Keratinocyte (primary cell): Measurements from ENCODE around the gene GSAP. TPM values are rescaled to one million over a fixed set of nuclear protein-coding genes. Genes with fewer than 3 reads are reported as not detected.

Experiments used
- DNase-seq: peaks from one replicate; pipeline ENCODE4 v3.0.0-alpha.2; 2011; ENCODE audit warnings: low read depth, missing footprints, low spot score
- FAIRE-seq: peaks from 2 replicates; lab custom pipeline; 2011; peaks lifted over from hg19 to GRCh38; lab: Jason Lieb, UNC
- H2AFZ ChIP-seq: 2 replicates; pipeline ENCODE4 v1.6.0; 2012; ENCODE audit warnings: low read length, control low read depth, inconsistent platforms; ENCODE audit not compliant: control insufficient read depth
- H3K27ac ChIP-seq: 2 replicates; pipeline ENCODE4 v1.5.1; 2011; ENCODE audit warnings: low read length; ENCODE audit not compliant: control insufficient read depth, insufficient read depth
- H3K27me3 ChIP-seq: 3 replicates; pipeline ENCODE4 v1.6.0; 2011; ENCODE audit warnings: low read length; ENCODE audit not compliant: control insufficient read depth, insufficient read depth; ENCODE audit errors: extremely low read depth
- H3K36me3 ChIP-seq, 2 experiments: 2 replicates in 1 of 2; 3 replicates in 1 of 2; pipeline ENCODE4 v1.5.1; 2011; ENCODE audit warnings: low read length in 2 of 2, mild to moderate bottlenecking in 1 of 2; ENCODE audit not compliant: control insufficient read depth in 2 of 2, insufficient read depth in 2 of 2; ENCODE audit errors: extremely low read depth in 1 of 2
- H3K4me1 ChIP-seq: 3 replicates; pipeline ENCODE4 v1.5.1; 2011; ENCODE audit warnings: low read length; ENCODE audit not compliant: control insufficient read depth, insufficient read depth; ENCODE audit errors: extremely low read depth
- H3K4me2 ChIP-seq: 3 replicates; pipeline ENCODE4 v1.6.0; 2011; ENCODE audit warnings: low read depth, low read length; ENCODE audit not compliant: control insufficient read depth, insufficient read depth; ENCODE audit errors: extremely low read depth
- H3K4me3 ChIP-seq, 3 experiments: fragments of 200-600 bp in 1 of 3; sonication (generic) in 1 of 3; 2 replicates in 2 of 3; 3 replicates in 1 of 3; pipeline ENCODE4 v1.5.1; 2011 to 2016; ENCODE audit warnings: low read length in 3 of 3, mild to moderate bottlenecking in 3 of 3, control low read depth in 2 of 3, inconsistent platforms in 1 of 3, low read depth in 1 of 3, mixed read lengths in 1 of 3, mixed run types in 1 of 3, moderate library complexity in 1 of 3; ENCODE audit not compliant: control insufficient read depth in 2 of 3, insufficient read depth in 2 of 3; ENCODE audit errors: extremely low read depth in 1 of 3
- H3K79me2 ChIP-seq: 2 replicates; pipeline ENCODE4 v1.6.0; 2012; ENCODE audit warnings: low read length; ENCODE audit not compliant: control insufficient read depth, insufficient read depth
- H3K9ac ChIP-seq: 3 replicates; pipeline ENCODE4 v1.6.0; 2011; ENCODE audit warnings: low read length; ENCODE audit not compliant: control insufficient read depth, insufficient read depth; ENCODE audit errors: extremely low read depth
- H3K9me1 ChIP-seq: 3 replicates; pipeline ENCODE4 v1.6.0; 2011; ENCODE audit warnings: low read length; ENCODE audit not compliant: control insufficient read depth, insufficient read depth; ENCODE audit errors: extremely low read depth
- H3K9me3 ChIP-seq: 2 replicates; pipeline ENCODE4 v1.5.1; 2012; ENCODE audit warnings: low read depth, low read length; ENCODE audit not compliant: control insufficient read depth
- H4K20me1 ChIP-seq: 3 replicates; pipeline ENCODE4 v1.6.0; 2011; ENCODE audit warnings: low read length; ENCODE audit not compliant: control insufficient read depth, insufficient read depth; ENCODE audit errors: extremely low read depth
- EZH2 ChIP-seq: IDR thresholded peaks from one replicate; pipeline ENCODE4 v1.6.1; 2012; ENCODE audit warnings: inconsistent platforms, mild to moderate bottlenecking, low read length, moderate library complexity
- dilution Hi-C: fragments of 300-500 bp; cut with MboI; formaldehyde crosslinking; loops from one replicate; pipeline ENCODE4 v1.7.0; 2020; ENCODE audit warnings: low sequenced_read_pairs; ENCODE audit not compliant: extremely low pct_ligation_motif_present
- polyA plus RNA-seq, 5 experiments: library from polyadenylated mRNA; depleted of rRNA in 3 of 5; stranded (reverse) in 3 of 5; stranded (forward) in 1 of 5; unstranded in 1 of 5; fragments of >200 nt; gene quantifications; 1 replicate in 1 of 5; 2 replicates in 3 of 5; 3 replicates in 1 of 5; pipeline versions ENCODE4 v1.2.1 to v1.2.3, GENCODE V29; 2011 to 2012; ENCODE audit warnings: missing spikeins in 2 of 5, low read depth in 1 of 5, low replicate concordance in 1 of 5
- TF ChIP-seq, protein P1 (sequence below), 3 experiments: IDR thresholded peaks in 1 of 3; conservative IDR thresholded peaks in 1 of 3; optimal IDR thresholded peaks in 1 of 3; 2 replicates in 2 of 3; 3 replicates in 1 of 3; pipeline versions ENCODE3 to v1.5.1; 2011; ENCODE audit warnings: low read length in 3 of 3, mild to moderate bottlenecking in 3 of 3, moderate library complexity in 2 of 3, control low read depth in 1 of 3, inconsistent platforms in 1 of 3; ENCODE audit not compliant: insufficient read depth in 2 of 3; ENCODE audit errors: extremely low read depth in 1 of 3

GSAP gene
- polyA plus RNA-seq, 1 donor (not counting 4 experiments of a cell fraction or from before 2014, with no cell fraction given): 5.4 TPM

DNA sequence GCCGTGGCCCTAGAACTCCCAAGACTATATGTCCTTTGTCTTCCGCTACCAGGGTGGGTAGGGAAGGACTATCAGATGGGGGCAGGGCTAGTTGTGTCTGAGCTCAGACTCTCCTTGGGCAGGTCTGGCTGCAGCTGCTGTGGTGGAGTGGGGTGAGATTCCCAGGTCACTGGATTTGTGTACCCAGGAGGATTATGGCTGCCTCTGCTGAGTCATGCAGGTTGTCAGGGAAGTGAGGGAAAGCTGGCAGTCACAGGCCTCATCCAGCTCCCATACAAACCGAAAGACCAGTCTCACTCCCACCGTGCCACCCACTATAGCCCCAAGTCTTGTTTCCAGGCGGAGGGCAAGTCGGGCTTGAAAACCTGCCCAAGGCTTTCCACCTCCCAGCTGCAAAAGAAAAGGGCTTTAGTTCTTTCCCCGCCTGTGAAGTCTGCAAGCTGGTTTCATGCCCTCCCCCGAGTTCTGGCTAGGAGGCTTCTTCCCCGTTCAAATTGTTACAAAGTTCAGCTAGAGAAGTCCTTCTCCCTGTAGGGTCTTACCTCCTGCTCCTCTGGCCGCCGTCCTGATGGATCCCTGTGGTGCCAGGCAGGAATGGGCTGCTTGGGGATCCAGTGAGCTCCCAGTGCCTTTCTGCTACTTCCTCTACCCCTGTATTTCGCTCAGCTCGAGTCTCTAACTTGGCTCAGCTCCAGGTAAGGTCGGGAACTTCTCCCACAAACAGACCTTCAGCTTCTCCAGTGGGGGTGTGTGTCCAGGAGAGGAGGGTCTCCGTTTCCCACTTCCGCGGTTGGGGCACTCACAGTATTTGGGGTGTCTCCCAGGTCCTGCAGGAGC is 109.7 kb downstream of the GSAP start:
- H3K79me2 ChIP-seq: no peaks in the 10 kb centered on the region
- no peak for TF ChIP-seq EZH2
- TF ChIP-seq, protein P1, sequence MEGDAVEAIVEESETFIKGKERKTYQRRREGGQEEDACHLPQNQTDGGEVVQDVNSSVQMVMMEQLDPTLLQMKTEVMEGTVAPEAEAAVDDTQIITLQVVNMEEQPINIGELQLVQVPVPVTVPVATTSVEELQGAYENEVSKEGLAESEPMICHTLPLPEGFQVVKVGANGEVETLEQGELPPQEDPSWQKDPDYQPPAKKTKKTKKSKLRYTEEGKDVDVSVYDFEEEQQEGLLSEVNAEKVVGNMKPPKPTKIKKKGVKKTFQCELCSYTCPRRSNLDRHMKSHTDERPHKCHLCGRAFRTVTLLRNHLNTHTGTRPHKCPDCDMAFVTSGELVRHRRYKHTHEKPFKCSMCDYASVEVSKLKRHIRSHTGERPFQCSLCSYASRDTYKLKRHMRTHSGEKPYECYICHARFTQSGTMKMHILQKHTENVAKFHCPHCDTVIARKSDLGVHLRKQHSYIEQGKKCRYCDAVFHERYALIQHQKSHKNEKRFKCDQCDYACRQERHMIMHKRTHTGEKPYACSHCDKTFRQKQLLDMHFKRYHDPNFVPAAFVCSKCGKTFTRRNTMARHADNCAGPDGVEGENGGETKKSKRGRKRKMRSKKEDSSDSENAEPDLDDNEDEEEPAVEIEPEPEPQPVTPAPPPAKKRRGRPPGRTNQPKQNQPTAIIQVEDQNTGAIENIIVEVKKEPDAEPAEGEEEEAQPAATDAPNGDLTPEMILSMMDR (optimal IDR thresholded peaks at IDR 0.05 in 1 of 3, IDR thresholded peaks at IDR 0.05 in 1 of 3, conservative IDR thresholded peaks at IDR 0.05 in 1 of 3; ENCODE audit: extremely low read depth in 1 of 3, insufficient read depth in 2 of 3, low read length in 3 of 3): no peak
- peak overlapping the region; percentile 33 for H2AFZ ChIP-seq
- H3K4me2 ChIP-seq: no peak overlapping the region
- H3K4me3 ChIP-seq: no peak overlapping the region
- dilution Hi-C loops: no loop called here
- no peaks in the 10 kb centered on the region for H3K9me3 ChIP-seq
- no peak overlapping the region for H3K27ac ChIP-seq
- H3K36me3 ChIP-seq: no peaks in the 10 kb centered on the region
- H3K27me3 ChIP-seq: no peaks in the 10 kb centered on the region
- no peak for FAIRE-seq
- no peak for DNase-seq
- no peak overlapping the region for H3K9ac ChIP-seq
- peaks cover 29% of the 10 kb centered on the region for H3K4me1 ChIP-seq
- no peaks in the 10 kb centered on the region for H4K20me1 ChIP-seq
- no peaks in the 10 kb centered on the region for H3K9me1 ChIP-seq

DNA sequence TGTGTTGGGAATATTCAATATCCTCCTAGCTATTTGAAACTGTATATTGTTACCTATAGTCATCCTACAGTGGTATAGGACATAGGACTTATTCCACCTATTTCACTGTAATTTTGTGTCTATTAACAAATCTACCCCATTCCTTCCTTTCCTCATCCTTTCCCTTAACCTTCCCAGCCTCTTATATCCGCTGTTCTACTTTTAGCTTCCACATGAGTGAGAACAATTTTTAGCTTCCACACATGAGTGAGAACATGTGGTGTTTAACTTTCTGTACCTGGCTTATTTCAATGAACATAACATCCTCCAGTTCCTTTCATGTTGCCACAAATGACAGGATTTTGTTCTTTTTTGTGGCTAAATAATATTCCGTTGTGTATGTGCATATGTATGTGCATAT is 120.6 kb downstream of the GSAP start:
- FAIRE-seq (no peak), DNase-seq (no peak)
- Histone ChIP-seq H3K79me2 (no peaks in the 10 kb centered on the region), H3K9me3 (no peaks in the 10 kb centered on the region), H3K27me3 (no peaks in the 10 kb centered on the region), H4K20me1 (no peaks in the 10 kb centered on the region), H3K36me3 (no peaks in the 10 kb centered on the region), H2AFZ (no peak overlapping the region), H3K27ac (no peak overlapping the region), H3K4me3 (no peak overlapping the region), H3K4me1 (no peaks in the 10 kb centered on the region), H3K9ac (no peak overlapping the region), H3K9me1 (no peaks in the 10 kb centered on the region), H3K4me2 (no peak overlapping the region)
- dilution Hi-C loops: no loop called here
- no peak for TF ChIP-seq EZH2
- TF ChIP-seq, protein P1 (optimal IDR thresholded peaks at IDR 0.05 in 1 of 3, IDR thresholded peaks at IDR 0.05 in 1 of 3, conservative IDR thresholded peaks at IDR 0.05 in 1 of 3; ENCODE audit: extremely low read depth in 1 of 3, insufficient read depth in 2 of 3, low read length in 3 of 3): no peak
